Nucleus accumbens (tissue), 56 donors: ENCODE results near the gene IFNL2.
"Not testable (repeated sequence)": the region's sequence is repeated elsewhere in the genome, so short reads cannot be mapped to it uniquely, and the experiment has no call there.

ENCODE experiments used
- DNase-seq, 56 donors: peaks; one replicate each; lab custom pipeline; 2025; lab: John Stamatoyannopoulos, UW

Gene IFNL2

GRCh38 chr19:39296055-39296645 lies 28.0 kb downstream of the IFNL2 start, which contains the start of gene IFNL1:
Gene IFNL1 (plus strand): TSS chr19:39296407. CDS start chr19:39296422, 15 bp downstream.
- DNase-seq = peak in 4 of 56 donors; percentile 3 to 44 (median 9)

GRCh38 chr19:39296906-39297305 lies 28.7 kb downstream of the IFNL2 start:
- no peak for DNase-seq

GRCh38 chr19:39297931-39298634 lies 29.9 kb downstream of the IFNL2 start:
- no peak for DNase-seq

GRCh38 chr19:39299404-39299803 lies 31.2 kb downstream of the IFNL2 start:
- no peak for DNase-seq

GRCh38 chr19:39299832-39300231 lies 31.6 kb downstream of the IFNL2 start:
- no peak for DNase-seq

- DNase-seq = no peak
Measured at GRCh38 chr19:39301021-39301420, 32.8 kb downstream of the IFNL2 start.

- DNase-seq = no peak
Measured at GRCh38 chr19:39301562-39301961, 33.4 kb downstream of the IFNL2 start.

- DNase-seq = no peak
Measured at GRCh38 chr19:39303373-39304184, 35.4 kb downstream of the IFNL2 start.

- no peak for DNase-seq
Measured at GRCh38 chr19:39304185-39304513, 36.0 kb downstream of the IFNL2 start.

- DNase-seq = no peak
Measured at GRCh38 chr19:39304701-39305571, 36.7 kb downstream of the IFNL2 start.

- no peak for DNase-seq
Measured at GRCh38 chr19:39306075-39306474, 37.9 kb downstream of the IFNL2 start.

GRCh38 chr19:39307046-39307821 lies 39.0 kb downstream of the IFNL2 start:
- no peak for DNase-seq

GRCh38 chr19:39307822-39308530 lies 39.8 kb downstream of the IFNL2 start:
- no peak for DNase-seq

- no peak for DNase-seq
Measured at GRCh38 chr19:39308531-39309304, 40.5 kb downstream of the IFNL2 start.

- DNase-seq = not testable (repeated sequence)
Measured at GRCh38 chr19:39309305-39309670, 41.1 kb downstream of the IFNL2 start.

GRCh38 chr19:39310558-39311311 lies 42.5 kb downstream of the IFNL2 start:
- peak in 33 of 56 donors; percentile 5 to 76 (median 31) for DNase-seq

GRCh38 chr19:39314016-39314728 lies 46.0 kb downstream of the IFNL2 start:
- DNase-seq = no peak
